NCI-H1436 treated with DMSO at 0.1 percent for 48 hours (cell line): ENCODE results near the gene RARG.
"Not testable (repeated sequence)": the region's sequence is repeated elsewhere in the genome, so short reads cannot be mapped to it uniquely, and the experiment has no call there.

ENCODE experiments used
- DNase-seq: peaks from one replicate; lab custom pipeline; 2025; lab: John Stamatoyannopoulos, UW

RARG gene

DNA sequence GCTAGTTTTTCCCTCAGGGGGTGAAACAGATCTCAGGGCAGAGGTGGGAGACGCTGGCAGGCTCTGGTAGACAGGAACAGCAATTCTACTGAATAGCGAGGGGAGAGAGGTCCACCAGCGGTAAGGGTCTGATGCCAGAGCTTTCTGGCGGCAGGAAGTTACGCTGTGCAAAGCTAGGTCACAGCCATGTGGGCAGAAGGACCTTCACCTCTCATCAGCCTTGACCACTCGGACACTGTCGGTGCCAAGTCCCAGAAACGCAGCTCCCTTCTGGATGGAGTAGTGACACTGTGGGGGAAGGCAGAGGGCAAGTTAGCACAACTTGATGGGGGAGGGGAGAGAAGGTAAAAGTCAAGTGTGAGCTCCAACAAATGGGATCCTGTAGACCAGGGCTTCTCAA lies 61.8 kb downstream of the RARG start:
- DNase-seq: no peak

DNA sequence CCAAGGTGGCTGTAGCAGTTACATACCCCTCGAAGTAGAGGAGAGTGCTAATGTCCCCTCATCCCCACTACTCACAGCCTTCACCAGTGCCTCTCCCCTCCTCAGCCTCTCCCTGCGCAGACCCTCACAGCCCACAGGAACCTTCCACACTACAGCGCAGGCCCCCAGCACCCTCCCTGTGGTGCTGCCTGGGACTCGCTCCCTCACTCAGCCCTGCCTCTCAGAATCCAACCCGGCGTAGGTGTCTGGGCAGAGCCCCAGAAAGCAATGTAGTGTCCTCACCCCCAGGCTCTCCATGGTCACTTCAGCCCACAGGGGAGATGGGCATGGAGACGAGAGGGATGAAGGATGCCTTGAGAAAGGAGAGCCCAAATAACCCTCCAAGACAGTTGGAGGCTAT lies 62.4 kb downstream of the RARG start:
- DNase-seq: no peak

DNA sequence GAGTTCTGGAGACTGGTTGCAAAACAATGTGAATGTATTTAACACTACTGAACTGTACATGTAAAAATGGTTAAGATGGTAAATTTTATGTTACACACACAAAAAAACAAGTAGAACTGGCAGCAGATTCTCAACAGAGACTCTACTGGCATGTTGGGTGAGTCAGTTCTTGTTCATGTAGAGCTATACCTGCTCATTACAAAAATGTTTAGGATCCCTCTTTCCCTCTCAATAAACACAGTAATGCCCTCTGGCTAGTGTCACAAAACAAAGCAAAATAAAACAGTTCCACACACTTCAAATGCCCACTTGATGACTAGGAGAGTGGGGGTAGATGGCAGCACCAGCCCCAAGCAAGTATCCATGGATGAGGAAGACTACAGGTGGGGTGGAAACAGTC lies 65.2 kb downstream of the RARG start:
- DNase-seq: no peak

DNA sequence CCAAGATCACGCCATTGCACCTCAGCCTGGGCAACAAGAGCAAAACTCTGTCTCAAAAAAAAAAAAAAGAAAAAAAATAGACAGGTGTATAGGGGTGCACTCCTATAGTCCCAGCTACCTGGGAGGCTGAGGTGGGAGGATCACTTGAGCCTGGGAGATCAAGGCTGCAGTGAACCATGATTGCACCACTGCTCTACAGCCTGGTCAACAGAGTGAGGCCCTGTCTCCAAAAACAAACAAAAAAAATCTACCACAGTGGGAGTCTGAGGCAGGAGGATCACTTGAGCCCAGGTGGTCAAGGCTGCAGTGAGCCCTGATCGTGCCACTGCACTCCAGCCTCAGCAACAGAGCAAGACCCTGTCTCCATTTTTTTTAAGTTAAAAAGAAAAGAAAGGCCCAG lies 69.0 kb downstream of the RARG start:
- DNase-seq: not testable (repeated sequence)

DNA sequence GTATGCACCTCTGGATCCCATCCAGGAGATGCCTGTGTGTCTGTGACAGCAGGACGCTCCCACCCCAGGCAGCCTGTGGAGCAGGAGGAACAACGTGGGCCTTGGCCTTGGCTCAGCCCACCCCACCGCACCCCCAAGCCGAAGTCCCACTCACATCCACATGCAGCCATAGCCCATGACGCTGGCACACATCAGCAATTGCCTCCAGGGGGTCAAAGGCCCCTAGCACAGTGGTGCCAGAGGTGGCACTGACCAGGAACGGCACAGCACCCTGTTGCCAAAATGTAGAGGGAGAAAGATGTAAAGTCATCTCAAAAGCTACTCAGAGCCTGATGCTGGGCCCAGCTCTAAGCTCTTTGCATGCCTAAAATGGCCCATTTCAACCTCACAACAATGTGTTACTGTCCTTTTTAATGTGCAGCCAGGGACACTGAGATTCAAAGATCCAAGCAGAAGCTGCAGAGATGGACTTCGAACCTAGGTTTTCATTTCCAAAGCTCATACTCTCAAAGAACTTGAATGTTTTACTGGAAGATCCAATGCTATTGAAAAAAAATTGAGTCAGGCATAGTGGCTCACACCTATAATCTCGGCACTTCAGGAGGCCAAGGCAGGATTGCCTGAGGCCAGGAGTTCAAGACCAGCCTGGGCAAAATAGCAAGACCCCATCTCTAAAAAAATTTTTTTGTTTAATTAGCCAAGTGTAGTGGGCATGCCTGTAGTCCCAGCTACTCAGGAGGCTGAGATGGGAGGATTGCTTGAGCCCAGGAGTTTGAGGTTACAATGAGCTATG lies 70.7 kb downstream of the RARG start:
- DNase-seq: no peak

DNA sequence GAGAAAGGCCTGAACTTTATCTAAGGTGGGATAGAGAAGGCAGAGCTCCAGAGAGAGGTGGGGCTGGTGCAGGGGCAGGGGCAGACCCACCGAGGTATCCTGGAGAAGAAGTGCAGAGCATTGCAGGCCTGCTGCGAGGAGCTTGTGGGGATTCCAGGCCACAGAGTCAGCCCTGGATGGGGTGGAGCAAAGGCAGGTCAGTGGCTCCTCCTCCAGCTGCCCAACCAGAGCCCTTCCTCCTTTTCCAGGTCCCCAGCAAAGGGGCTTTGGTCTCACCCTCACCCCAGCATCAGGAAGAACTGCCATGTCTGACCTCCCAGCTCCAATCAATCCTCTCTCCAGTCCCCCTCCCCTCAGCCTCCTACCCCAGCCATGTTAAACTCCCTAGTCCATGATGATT lies 71.3 kb downstream of the RARG start:
- no peak for DNase-seq
